BLaER1 (cell line): ENCODE results near the gene GMPR.

Experiments used
- H3K27ac ChIP-seq: shearing (Covaris generic); formaldehyde crosslinking; 2 replicates; pipeline ENCODE4 v1.8.1; 2022
- H3K27me3 ChIP-seq: shearing (Covaris generic); formaldehyde crosslinking; 2 replicates; pipeline ENCODE4 v1.8.1; 2022
- H3K36me3 ChIP-seq: shearing (Covaris generic); formaldehyde crosslinking; 2 replicates; pipeline ENCODE4 v1.8.1; 2022
- H3K4me1 ChIP-seq: shearing (Covaris generic); formaldehyde crosslinking; 2 replicates; pipeline ENCODE4 v1.8.1; 2022
- H3K4me2 ChIP-seq: shearing (Covaris generic); formaldehyde crosslinking; 2 replicates; pipeline ENCODE4 v1.8.1; 2022
- H3K4me3 ChIP-seq: shearing (Covaris generic); formaldehyde crosslinking; 2 replicates; pipeline ENCODE4 v1.8.1; 2022
- H3K9ac ChIP-seq: shearing (Covaris generic); formaldehyde crosslinking; 2 replicates; pipeline ENCODE4 v1.8.1; 2022
- H3K9me3 ChIP-seq: shearing (Covaris generic); formaldehyde crosslinking; 2 replicates; pipeline ENCODE4 v1.8.1; 2022
- H4K20me1 ChIP-seq: shearing (Covaris generic); formaldehyde crosslinking; 2 replicates; pipeline ENCODE4 v1.8.1; 2022
- Cebpa-rat ChIP-seq: shearing (Covaris generic); IDR thresholded peaks from 2 replicates; pipeline ENCODE4 v1.8.1; 2022

Gene GMPR

DNA sequence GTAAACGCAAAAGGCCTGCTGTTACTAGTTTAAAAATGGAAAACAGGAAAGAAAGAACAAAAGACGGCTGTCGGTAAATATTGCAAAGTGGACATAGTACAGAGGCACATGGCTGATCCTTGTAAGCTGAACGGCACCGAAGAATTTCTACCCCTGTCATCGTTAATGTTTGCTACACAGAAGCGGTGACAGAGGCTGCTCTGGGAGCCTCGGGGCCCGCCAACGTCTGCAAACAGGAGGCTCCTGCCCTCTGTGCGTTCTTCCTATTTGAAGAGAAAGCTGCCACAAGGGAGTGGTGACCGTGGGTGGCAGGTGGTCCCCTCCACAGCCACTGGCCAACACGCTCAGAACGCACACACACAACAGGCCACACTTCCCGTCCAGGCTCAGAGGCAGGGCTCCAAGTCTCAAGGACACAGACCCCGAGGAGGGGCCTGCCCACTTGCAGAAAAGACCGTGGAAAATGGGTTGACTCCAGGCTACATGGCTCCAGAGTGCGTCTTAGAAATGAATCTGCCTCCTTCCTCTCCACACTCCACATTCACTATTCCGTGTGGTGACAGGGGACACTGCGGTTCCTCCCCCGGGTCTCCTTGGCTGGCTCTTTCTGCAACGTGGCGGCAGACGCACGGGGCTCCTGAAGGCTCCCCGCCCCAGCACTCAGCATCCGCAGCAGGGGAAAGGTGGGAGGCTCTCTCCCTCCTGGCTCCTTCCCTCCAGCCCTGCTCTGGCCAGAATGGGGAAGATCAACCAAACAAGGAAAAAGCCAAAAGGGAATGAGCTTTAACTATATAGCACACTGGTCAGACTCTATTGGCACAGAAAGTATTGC lies 64.5 kb downstream of the GMPR start:
- no peak overlapping the region for H3K27ac ChIP-seq
- no peaks in the 10 kb centered on the region for H3K27me3 ChIP-seq
- no peak overlapping the region for H3K4me2 ChIP-seq
- no peaks in the 10 kb centered on the region for H3K36me3 ChIP-seq
- H3K9me3 ChIP-seq = no peaks in the 10 kb centered on the region
- H3K4me3 ChIP-seq = no peak overlapping the region
- peaks cover 22% of the 10 kb centered on the region for H3K4me1 ChIP-seq
- no peak overlapping the region for H3K9ac ChIP-seq
- H4K20me1 ChIP-seq = no peaks in the 10 kb centered on the region
- no peak for TF ChIP-seq Cebpa-rat

DNA sequence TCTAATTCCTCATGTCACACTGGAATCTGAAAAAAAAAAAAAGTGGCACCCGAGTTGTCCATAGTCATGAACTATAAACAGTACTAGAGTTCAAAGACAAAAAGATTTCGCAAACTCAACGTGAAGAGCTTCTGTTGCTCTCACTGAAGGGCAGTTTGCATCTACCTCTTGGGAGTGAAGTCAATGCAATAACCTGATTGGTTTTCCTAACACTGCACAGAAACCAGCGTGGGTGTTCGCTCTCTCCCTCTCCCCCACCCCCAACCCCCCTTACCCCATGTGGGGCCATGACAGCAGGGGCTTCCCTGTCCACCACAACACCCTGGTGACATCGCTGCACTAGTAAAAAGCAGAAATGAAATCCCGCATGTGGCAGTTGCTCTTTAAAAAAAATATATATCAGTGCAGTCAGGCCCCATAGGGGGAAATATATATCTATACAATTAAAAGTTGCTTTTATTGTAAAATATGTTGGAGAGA lies 66.9 kb downstream of the GMPR start:
- H3K4me3 ChIP-seq = no peak overlapping the region
- no peaks in the 10 kb centered on the region for H3K9me3 ChIP-seq
- H4K20me1 ChIP-seq = no peaks in the 10 kb centered on the region
- H3K27ac ChIP-seq = no peak overlapping the region
- H3K4me2 ChIP-seq = peak overlapping the region; percentile 63
- no peak overlapping the region for H3K9ac ChIP-seq
- TF ChIP-seq Cebpa-rat = no peak
- no peaks in the 10 kb centered on the region for H3K36me3 ChIP-seq
- peaks cover 22% of the 10 kb centered on the region for H3K4me1 ChIP-seq
- H3K27me3 ChIP-seq = no peaks in the 10 kb centered on the region

DNA sequence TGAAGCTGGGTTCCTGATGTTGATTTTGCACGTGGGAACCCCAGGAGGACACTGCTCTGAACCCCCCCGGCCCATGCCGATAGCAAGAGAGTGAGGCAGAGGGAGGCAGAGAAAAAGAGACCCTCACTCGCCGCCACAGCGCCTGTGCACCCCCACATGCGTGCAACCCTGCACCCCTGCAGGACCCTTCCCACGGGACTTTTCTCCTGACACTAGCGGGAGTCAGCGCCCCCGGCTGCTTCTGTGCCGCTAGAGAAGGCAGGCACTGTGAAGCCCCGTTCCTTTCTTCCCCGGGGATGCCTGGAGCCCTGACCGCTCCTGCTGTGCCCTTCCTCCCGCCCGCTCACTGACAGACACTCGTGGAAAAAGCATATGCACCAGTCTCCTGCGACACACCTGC lies 67.4 kb downstream of the GMPR start:
- Histone ChIP-seq H4K20me1 (no peaks in the 10 kb centered on the region), H3K9ac (no peak overlapping the region), H3K4me2 (peak overlapping the region; percentile 63), H3K27me3 (no peaks in the 10 kb centered on the region), H3K4me3 (no peak overlapping the region), H3K36me3 (no peaks in the 10 kb centered on the region), H3K27ac (no peak overlapping the region), H3K4me1 (peaks cover 22% of the 10 kb centered on the region), H3K9me3 (no peaks in the 10 kb centered on the region)
- TF ChIP-seq Cebpa-rat = no peak

- Histone ChIP-seq H3K9me3 (no peaks in the 10 kb centered on the region), H3K9ac (no peak overlapping the region), H3K4me1 (peaks cover 20% of the 10 kb centered on the region), H3K27ac (no peak overlapping the region), H3K27me3 (no peaks in the 10 kb centered on the region), H3K4me3 (no peak overlapping the region), H4K20me1 (no peaks in the 10 kb centered on the region), H3K36me3 (no peaks in the 10 kb centered on the region), H3K4me2 (peak overlapping the region; percentile 63)
- no peak for TF ChIP-seq Cebpa-rat
Observed at GRCh38 chr6:16306334-16306733, 67.9 kb downstream of the GMPR start.

- Histone ChIP-seq H3K36me3 (no peaks in the 10 kb centered on the region), H3K4me1 (peaks cover 10% of the 10 kb centered on the region), H4K20me1 (no peaks in the 10 kb centered on the region), H3K27ac (no peak overlapping the region), H3K4me2 (no peak overlapping the region), H3K9me3 (no peaks in the 10 kb centered on the region), H3K4me3 (no peak overlapping the region), H3K9ac (no peak overlapping the region), H3K27me3 (no peaks in the 10 kb centered on the region)
- no peak for TF ChIP-seq Cebpa-rat
Observed at GRCh38 chr6:16311763-16312162, 73.4 kb downstream of the GMPR start.

GRCh38 chr6:16313732-16314131 lies 75.3 kb downstream of the GMPR start:
- Histone ChIP-seq H3K9ac (no peak overlapping the region), H3K4me1 (peaks cover 19% of the 10 kb centered on the region), H3K27ac (no peak overlapping the region), H4K20me1 (no peaks in the 10 kb centered on the region), H3K4me2 (no peak overlapping the region), H3K9me3 (no peaks in the 10 kb centered on the region), H3K36me3 (no peaks in the 10 kb centered on the region), H3K4me3 (no peak overlapping the region), H3K27me3 (no peaks in the 10 kb centered on the region)
- no peak for TF ChIP-seq Cebpa-rat

DNA sequence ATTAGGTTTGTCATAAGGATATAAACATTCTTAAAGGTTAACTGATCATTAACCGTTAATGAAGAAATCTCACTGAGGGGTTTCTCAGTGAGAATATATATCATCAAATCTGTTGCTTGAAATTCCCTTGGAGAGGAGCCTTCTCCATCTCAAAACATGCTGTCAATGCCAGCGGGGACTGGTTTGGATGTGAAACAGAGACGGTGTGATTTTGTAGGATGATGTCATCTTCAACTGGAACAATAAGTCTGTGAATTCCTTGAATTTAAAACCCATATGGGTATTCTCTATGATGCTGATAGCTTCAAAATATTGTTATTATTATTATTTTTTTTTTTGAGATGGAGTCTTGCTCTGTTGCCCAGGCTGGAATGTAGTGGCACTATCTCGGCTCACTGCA lies 75.9 kb downstream of the GMPR start:
- TF ChIP-seq Cebpa-rat = no peak
- no peak overlapping the region for H3K9ac ChIP-seq
- H3K36me3 ChIP-seq = no peaks in the 10 kb centered on the region
- H3K4me2 ChIP-seq = no peak overlapping the region
- H3K9me3 ChIP-seq = no peaks in the 10 kb centered on the region
- no peaks in the 10 kb centered on the region for H3K27me3 ChIP-seq
- H3K4me1 ChIP-seq = peaks cover 24% of the 10 kb centered on the region
- no peak overlapping the region for H3K27ac ChIP-seq
- H3K4me3 ChIP-seq = no peak overlapping the region
- H4K20me1 ChIP-seq = no peaks in the 10 kb centered on the region

GRCh38 chr6:16316741-16317251 lies 78.4 kb downstream of the GMPR start:
- H3K4me1 ChIP-seq = peaks cover 49% of the 10 kb centered on the region
- no peak overlapping the region for H3K27ac ChIP-seq
- H4K20me1 ChIP-seq = no peaks in the 10 kb centered on the region
- H3K9me3 ChIP-seq = no peaks in the 10 kb centered on the region
- H3K9ac ChIP-seq = no peak overlapping the region
- H3K27me3 ChIP-seq = no peaks in the 10 kb centered on the region
- no peaks in the 10 kb centered on the region for H3K36me3 ChIP-seq
- TF ChIP-seq Cebpa-rat = no peak
- no peak overlapping the region for H3K4me3 ChIP-seq
- no peak overlapping the region for H3K4me2 ChIP-seq

DNA sequence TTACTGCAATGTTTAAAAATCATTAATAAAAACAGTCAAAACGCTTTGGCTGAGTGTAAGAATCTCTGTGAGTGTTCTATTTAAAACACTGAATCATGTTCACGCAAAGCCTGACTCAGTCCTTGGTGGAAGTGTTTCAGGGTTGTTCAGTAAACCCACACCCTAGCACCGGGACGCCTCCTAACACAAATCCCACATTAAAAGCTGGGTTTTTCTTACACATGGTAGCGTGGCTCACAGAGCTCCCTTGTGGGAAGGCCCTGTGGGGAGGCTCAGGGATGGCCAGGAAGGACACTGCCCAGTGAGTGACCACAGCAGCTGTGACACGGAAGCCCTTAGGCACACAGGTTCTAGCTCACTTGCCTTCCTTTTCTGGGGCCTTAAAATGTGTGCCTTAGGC lies 80.2 kb downstream of the GMPR start:
- H4K20me1 ChIP-seq = no peaks in the 10 kb centered on the region
- peaks cover 66% of the 10 kb centered on the region for H3K4me1 ChIP-seq
- H3K4me2 ChIP-seq = peak overlapping the region; percentile 83
- peak overlapping the region; percentile 28; the same call in 1 of the 2 replicates for H3K27ac ChIP-seq
- no peaks in the 10 kb centered on the region for H3K36me3 ChIP-seq
- no peaks in the 10 kb centered on the region for H3K27me3 ChIP-seq
- H3K9me3 ChIP-seq = no peaks in the 10 kb centered on the region
- H3K4me3 ChIP-seq = no peak overlapping the region
- no peak for TF ChIP-seq Cebpa-rat
- 0 out of 2 replicates have a peak overlapping the region, but pooled peaks have one; percentile 12 for H3K9ac ChIP-seq

DNA sequence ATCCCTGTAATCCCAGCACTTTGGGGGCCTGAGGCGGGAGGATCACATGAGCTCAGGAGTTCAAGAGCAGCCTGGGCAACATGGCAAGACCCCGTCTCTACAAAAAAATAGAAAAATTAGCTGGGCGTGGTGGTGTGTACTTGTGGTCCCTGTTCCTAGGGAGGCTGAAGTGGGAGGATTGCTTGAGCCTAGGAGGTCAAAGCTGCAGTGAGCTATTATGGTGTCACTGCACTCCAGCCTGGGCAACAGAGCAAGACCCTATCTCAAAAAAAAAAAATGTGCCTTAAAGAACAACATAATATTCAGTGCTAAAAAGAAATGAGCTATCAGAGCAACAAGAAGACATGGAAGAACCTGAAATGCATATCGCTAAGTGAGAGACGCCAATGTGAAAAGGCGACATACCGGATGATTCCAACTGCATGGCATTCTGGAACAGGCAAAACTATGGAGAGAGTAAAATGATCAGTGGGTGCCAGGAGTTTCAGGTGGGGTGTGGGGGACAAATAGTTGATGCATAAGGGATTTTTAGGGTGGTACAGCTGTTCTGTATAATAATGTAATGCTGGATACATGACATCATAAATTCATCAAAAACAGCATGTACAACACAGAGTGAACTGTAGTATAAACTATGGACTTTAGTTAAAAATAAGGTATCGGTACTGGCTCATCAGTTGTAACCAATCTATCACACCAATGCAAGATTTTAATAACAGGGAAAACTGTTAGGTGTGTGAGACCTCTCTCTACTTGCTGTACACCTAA lies 80.8 kb downstream of the GMPR start:
- Histone ChIP-seq H3K4me3 (no peak overlapping the region), H3K9me3 (no peaks in the 10 kb centered on the region), H3K4me1 (peaks cover 66% of the 10 kb centered on the region), H3K27ac (peak overlapping the region; percentile 28), H3K9ac (no peak overlapping the region), H4K20me1 (no peaks in the 10 kb centered on the region), H3K4me2 (peak overlapping the region; percentile 83), H3K27me3 (no peaks in the 10 kb centered on the region), H3K36me3 (no peaks in the 10 kb centered on the region)
- TF ChIP-seq Cebpa-rat = no peak
